HG02588 (cell line): ENCODE measurements around the gene SAXO1.
"Not testable (repeated sequence)": the region's sequence is repeated elsewhere in the genome, so short reads cannot be mapped to it uniquely, and the experiment has no call there.

Experiments used
- ATAC-seq: cut with Tn5 transposase; IDR thresholded peaks from one replicate; pipeline ENCODE4 v1.9.1; 2021; ENCODE audit warnings: mild to moderate bottlenecking, moderate library complexity; ENCODE audit not compliant: unreplicated experiment

SAXO1 gene

DNA sequence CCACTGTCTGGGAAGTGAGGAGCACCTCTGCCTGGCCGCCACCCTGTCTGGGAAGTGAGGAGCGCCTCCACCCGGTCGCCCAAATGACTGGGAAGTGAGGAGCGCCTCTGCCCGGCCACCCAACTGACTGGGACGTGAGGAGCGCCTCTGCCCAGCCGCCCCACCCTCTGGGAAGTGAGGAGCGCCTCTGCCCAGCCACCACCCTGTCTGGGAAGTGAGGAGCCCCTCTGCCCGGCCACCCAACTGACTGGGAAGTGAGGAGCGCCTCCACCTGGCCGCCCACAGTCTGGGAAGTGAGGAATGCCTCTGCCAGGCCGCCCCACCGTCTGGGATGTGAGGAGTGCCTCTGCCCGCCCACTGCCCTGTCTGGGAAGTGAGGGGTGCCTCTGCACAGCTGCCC is 32.9 kb downstream of the SAXO1 start:
- no peak for ATAC-seq

DNA sequence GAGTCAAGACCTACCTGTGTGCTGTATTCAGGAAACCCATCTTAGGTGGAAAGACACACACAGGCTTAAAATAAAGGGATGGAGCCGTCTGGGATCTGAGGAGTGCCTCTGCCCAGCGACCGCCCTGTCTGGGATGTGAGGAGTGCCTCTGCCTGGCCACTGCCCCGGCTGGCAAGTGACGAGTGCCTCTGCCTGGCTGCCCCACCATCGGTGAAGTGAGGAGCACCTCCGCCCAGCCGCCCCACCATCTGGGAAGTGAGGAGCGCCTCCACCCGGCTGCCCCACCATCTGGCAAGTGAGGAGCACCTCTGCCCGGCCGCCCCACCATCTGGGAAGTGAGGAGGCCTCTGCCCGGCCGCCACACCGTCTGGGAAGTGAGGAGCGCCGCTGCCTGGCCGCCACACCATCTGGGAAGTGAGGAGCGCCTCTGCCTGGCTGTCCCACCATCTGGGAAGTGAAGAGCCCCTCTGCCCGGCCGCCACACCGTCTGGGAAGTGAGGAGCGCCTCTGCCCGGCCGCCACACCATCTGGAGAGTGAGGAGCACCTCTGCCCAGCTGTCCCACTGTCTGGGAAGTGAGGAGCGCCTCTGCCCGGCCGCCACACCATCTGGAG is 33.7 kb downstream of the SAXO1 start:
- ATAC-seq = no peak

DNA sequence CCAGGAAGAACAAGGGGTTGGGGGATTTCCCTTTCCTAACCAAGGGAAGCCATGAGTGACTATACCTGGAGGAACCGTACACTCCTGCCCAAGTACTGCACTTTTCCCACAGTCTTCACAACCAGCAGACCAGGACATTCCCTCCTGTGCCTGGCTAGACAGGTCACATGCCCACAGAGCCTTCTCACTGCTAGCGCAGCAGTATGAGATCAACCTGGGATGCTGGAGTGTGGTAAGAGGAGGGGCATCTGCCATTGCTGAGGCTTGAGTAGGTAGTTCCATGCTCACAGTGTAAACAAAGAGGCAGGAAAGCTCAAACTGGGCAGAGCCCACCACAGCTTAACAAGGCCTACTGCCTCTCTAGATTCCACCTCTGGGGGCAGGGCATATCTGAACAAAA is 35.9 kb downstream of the SAXO1 start:
- no peak for ATAC-seq

DNA sequence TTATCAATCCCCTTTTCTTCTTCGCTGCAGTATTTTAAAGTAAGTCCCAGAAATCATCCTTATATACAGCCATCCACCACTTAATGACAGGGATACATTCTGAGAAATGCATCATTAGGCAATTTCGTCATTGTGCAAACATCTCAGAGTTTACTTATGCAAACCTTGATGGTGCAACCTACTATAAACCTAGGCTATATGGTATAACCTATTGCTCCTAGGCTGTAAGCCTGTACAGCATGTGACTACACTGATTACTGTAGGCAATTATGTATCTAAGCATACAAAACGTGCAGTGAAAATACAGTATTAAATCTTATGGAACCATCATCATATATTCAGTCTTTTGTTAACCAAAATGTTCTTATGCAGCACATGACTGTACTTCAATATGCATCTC is 36.8 kb downstream of the SAXO1 start:
- no peak for ATAC-seq

DNA sequence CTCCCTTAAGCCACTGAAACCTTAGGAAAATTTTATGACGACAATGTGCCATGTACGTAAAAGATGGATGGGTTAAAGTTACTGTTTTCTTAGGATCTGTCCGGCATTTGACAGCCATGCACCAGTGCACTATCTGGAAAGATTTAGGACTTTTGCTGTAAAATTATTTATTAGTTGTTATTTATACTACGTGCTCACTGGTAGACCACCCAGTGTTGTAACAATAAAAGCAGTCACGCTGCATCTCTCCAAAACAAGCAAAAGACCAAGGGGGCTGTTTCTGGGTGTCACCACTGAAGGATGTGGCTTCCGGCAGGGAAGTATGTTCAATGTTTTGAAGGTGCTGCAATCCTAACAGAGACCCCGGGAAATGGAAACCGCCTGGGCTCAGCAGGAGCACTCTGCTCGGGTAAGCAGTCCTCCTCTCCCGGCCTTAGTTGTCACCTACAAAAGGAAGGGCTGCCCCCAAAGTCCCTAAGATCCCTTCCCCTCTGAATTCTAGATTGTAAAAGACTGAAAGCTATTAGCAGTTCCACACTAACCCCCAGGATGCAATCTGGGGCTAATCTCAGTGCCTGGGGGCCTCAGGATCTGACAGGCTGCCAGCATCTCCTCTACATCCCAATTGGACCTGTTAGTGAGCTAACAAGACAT is 38.6 kb downstream of the SAXO1 start:
- no peak for ATAC-seq

DNA sequence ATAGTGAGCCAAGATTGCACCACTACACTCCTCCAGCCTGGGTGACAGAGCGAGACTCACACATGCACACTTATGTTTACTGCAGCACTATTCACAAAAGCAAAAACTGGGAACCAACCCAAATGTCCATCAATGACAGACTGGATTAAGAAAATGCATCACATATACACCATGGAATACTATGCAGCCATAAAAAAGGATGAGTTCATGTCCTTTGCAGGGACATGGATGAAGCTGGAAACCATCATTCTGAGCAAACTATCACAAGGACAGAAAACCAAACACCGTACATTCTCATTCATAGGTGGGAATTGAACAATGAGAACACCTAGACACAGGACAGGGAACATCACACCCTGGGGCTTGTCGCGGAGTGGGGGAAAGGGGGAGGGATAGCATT is 41.8 kb downstream of the SAXO1 start:
- ATAC-seq = not testable (repeated sequence)

DNA sequence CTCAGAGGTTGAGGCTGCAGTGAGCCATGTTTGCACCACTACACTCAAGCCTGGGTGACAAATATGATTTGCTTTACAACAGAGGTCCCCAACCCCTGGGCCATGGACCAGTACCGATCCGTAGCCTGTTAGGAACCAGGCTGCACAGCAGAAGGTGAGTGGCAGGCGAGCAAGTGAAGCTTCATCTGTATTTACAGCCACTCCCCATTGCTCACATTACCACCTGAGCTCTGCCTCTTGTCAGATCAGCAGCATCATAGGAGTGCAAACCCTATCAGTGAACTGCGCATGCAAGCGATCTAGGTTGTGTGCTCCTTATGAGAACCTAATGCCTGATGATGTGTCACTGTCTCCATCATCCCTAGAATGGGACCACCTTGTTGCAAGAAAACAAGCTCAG is 42.5 kb downstream of the SAXO1 start:
- ATAC-seq = no peak

DNA sequence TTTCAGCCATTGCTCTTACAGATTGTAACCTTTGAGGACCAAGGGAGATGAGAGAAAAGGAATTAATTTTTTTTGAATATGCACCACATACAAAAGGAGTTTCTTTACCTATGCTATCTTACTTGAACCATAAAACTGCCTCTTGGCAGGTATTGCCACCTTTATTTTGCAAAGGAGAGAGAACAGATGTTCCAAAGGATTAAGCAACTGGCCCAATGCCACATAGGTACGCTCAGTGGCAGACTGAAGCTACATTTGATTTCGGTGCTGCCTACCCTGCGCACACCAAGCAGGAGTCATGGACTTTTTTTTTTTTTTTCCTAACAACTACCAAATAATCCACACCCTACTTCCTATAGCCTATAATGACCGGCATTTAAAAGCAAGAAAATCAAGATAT is 43.1 kb downstream of the SAXO1 start:
- ATAC-seq = no peak

DNA sequence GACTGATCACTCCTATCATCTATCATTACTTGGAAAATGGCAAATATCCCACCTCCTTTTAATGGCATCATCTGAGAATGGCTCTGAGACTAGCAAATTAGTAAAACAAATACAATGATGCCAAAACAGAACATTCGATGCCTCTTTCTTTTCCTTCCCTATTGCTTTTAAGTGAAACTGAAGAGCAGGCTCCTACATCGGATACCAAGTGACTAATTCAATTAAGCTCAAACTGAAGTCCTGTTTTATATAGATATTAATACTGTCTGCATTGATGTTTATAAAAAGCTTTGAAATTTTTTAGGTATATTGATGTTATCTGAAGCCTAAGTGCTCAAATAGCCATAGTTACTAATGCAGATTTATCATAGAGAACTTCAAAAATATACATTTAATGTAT is 43.9 kb downstream of the SAXO1 start:
- ATAC-seq = no peak

DNA sequence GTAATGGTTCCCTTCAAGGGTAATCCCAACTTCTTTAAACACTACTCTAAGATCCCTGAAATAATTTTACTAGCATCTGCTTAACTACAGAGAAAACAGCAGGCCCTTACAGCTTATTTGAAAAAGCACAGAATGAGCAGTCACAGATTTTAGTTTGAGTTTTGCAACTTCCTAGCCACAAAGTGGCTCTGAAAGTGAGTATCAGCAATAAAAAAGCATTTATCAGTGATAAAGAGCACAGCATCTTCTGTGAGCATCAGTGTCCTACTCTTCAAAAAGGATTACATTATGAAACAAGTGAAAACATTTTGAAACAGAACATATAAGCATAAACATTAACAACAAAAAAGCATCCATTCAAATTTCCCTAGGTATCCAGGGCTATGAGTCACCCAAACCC is 45.0 kb downstream of the SAXO1 start:
- ATAC-seq = no peak

DNA sequence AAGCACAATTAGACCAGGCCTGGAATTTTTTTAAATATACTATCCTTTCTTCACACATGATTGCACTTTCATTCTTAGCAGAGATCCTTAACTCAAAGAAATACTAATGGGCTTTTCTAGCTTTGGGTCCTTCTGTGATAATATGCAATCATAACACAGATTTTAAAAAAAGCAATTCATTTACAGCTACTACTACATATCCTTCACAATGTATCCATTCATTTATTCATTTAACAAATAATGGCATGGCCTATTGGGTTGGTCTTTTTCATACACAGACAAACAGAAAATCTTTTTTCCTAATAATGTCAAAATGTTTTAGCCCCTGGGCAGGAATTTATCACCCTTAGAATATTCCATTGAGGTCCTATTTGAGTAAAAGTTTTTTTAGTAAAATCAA is 47.0 kb downstream of the SAXO1 start:
- ATAC-seq = no peak

DNA sequence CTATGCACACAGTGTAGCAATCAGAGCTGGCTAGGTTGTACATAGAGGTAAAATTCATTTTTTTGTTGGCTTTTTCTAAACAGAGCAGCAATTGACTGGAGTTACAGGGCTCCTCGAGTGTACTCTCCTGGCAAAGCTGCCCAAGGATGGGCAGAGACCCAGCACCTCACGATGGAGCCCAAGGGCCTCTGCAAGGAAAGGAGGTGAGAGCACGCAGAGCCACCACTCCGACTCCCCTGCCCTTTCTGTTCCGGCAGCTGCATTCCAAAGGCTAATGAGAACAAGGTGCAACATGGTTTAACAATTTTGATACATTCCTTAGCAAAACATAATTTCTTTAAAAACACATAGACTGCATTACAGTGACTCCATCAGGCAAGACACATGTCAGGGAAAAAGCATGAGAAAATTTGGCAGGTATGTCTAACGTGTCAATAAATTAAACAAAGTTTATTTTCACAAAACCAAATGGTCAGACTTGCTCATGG is 47.5 kb downstream of the SAXO1 start:
- no peak for ATAC-seq

DNA sequence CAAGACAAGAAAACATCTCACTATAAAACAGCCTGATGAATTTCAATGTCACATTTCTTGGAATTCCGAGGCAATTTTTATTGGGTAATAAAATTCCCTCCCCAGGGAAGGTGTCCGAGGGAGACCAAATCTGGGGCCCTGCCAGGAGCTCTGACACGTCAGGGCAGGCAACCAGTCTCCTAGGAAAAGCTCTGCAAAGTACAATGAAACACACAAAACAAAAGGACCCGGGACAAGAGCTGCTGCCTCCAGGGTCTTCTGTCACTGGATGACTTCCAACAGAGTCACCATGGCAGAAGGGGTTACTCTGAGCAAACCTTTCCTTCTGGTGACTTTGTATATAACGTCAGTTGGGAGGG is 50.8 kb downstream of the SAXO1 start:
- ATAC-seq = no peak

DNA sequence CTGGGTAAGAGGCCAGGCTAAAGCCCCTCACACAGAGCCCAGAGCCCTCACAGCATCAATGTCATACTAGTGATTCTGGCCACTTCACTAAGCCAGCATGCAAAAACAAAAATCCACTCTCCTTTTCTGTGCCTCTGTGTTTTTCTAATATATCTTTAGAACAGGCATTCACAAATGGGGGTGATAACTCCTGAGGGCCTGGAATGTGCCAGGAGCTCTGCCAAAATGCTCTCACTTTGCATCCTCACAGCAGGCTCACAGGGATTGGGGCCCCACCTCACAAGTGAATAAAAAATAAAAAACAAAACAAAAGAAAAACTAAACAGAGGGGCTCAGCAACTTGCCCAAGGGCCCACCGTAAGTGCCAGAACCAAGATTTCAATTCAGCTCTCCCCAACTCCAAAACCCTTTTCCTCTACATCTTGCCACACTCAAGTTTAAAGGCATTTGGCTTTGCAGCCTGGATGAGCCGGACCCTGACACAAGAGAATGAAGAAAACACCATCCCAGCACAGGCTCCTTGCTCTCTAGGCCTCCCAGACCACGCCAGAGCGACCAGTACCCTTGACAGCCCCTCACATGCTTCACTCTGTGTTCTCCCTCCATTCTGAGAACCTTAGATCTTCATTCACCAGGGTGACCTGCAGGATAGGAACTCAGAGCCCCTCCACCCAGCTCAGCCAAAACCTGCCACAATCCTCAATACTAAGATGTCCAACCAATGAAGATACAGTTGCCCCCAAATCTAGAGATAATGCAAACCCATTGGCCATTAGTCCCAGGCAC is 51.3 kb downstream of the SAXO1 start:
- ATAC-seq = no peak

DNA sequence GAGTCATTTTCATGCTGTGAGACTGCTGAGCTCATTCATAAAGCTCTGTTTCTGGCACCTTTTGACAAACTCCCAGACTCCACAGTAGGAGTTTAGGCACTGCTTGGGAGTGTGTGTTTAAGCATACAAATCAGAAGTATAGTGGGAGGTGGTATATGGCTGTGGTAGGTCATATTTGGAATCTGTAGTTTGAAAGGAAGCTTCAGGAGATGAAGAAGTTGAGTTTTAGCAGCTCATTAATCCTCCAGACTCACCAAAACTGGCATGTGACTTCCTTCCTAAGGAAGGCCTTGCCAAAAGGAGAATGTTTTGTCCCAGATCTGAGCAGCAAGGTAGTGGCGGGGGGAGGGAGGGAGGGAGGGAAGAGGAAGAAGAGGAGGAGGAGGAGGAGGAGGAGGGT is 52.8 kb downstream of the SAXO1 start:
- no peak for ATAC-seq

DNA sequence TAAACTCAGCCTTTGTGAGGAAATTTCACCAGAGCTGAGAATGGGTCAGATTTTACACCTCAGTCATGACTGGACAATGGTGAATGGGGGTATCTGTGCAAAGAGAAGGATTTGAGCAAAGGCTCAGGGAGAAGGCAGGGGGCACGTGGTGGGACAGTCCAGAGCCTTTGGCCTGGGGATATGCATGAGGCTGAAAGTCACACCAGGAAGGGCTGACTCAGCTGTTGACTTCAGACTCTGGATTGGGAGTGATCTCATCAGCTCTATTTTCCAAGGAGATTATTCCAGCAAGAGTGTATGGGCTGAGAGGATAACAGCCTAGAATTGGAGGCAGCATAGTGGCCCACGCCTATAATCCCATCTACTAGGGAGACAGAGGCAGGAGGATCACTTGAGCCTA is 53.6 kb downstream of the SAXO1 start:
- ATAC-seq = no peak

DNA sequence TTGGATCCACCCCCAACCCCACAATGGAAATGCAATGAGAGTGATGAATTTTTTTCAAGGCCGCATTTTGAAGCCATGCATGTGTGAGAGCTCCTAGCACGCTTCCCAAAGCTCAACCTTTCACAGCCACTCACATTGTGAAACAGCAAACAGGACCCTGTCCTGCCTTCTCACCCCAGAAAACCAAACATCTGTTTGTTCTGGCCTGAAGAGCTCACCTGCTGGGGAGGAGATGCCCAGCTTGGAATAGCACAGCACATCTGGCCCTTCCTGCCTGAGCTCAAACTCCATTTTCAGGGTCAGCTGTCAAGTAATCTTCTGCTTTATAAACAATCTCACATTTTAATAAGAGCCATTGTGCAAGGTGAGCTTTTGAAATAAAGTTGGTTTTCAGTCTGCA is 54.8 kb downstream of the SAXO1 start:
- ATAC-seq = no peak

DNA sequence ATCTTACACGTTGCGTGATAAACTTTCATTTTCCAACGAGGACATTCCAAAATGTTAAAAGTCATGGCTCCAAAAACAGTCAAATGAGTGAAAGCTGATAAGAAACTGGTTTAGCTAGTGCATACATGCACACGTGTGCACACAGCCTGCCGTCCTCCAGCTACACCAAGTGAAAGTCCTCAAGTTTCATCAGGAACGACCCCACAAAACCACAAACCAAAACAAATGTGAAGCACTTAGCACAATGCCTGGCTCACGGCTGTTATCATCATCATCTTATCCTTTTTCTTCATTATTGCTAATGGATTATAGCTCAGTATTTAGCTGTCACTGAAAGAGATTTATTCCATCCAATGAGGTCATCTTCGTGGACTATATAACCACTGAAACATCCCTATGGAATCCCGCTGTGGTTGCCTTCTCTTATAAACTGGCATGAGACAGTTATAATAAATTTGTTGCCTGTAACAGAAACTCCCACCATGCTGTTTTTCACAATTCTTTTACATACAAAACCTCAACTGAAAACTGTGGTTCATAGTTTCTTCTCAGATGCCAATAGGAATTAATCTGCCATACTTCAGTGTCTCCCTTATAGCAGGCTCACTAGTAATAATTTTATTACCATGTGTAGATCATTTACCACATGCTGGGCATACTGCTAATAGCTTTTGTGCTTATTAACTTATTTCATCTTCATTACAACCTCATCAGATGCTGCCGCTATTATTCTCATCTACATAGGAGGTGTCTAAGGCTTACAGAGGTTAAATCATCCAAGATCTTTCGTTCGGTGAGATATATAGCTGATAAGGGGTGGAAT is 56.1 kb downstream of the SAXO1 start:
- no peak for ATAC-seq

DNA sequence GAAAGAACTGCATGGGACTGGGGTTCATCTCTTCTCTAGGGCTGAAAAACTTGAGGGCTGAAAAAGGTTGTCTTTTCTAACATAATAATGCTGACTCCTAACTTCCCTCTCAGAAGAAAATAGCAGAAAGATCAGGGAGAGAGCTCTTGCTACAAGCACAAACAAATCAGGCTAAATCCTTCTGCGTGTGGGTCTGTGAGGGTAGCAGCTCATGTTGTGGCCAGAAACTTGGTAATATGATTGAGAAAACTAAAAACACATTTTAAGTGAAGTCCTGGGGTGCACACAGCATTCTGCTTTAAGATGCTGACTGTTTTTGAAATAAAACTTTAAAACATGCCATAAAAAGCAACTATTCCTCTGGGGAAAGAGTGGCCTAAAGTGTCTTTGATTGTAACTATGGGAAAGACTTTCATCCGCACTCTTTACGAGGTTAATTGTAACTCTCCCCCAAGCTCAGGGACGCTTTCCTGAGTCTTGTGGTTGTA is 56.7 kb downstream of the SAXO1 start:
- no peak for ATAC-seq

DNA sequence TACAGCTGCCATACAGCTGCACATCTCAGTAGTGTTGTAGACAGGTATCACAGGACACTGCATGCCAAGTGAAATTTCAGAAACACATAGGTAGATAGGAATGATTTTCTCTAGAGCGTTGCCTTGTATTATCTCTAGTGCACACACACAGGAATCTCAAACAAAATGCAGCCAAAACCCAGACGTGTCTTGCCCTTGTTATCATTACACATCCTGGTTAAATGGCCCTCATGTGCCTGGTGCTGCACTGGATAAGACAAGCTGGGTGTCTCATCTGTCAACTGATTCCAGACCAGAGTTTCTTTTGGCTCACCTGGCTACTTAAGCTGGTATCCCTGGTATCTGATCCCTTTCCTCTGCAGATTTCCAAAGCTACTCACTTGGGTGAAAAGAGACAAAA is 59.7 kb downstream of the SAXO1 start:
- no peak for ATAC-seq

DNA sequence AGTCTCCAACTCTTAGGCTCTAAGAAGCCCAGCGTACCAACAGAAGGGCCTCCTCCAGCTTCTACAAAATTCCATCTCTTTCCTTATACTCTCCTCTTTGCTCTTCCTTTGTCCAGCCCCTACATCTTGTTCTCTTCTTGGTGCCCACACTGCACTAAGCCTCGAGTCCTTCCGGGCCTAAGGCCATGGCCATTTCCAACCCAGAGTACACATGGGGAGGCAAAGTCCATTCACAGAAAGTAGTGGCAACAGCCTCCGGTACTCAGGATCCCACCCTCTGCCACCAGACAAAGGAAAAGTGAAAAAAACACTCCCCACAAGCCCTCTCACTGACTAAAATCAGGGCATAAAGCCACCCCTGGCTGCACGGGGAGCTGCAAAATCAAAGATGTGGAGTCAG is 60.3 kb downstream of the SAXO1 start:
- ATAC-seq = no peak
